SW 1271 (cell line): ENCODE measurements around the gene CHAC1.
"Not testable (repeated sequence)": the region's sequence is repeated elsewhere in the genome, so short reads cannot be mapped to it uniquely, and the experiment has no call there.

ENCODE experiments used
- DNase-seq, 2 experiments: peaks; one replicate each; lab custom pipeline; 2025; lab: John Stamatoyannopoulos, UW

CHAC1 gene

DNA sequence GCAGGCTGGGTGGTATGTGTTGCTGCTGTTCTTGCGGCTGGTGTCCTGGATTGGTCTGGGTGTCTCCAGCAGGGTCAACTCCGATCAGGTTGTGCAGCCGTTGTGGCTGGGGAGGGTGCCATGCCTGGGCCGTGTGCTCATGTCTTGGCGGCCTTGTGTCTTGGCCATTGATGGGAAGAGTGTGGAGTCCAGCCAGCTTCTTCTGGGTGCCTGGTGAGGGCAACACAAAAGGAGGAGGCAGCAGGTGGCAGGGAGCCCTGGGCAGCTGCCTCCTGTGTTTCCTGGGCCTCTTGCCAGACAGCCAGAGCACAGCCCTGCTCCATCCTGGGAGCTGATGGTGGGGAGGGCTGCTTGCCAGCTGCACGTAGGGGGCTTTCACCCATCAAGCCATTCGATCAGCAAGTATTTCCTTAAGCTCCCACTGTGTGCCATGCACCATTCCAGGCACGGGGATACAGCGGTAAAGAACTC is 4.3 kb downstream of the CHAC1 start:
- no peak for DNase-seq

DNA sequence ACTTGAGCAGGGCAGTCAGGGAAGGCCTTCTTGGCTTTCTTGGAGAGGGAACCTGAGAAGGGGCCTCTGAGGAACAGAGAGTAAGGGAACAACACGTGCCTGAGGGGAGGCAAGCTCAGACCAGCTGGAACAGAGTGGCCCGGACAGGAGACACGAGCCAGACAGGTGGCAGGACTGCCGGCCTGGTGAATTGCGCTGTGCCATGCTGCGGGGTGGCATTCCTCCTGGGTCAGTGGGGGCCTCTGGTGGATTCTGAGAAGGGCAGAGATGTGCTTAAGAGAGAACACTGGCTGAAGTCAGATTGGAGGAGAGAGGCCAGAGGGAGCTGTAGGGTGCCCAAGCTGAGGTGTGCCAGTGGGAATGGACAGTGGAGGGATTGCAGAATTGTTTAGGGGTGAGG is 4.9 kb downstream of the CHAC1 start:
- no peak for DNase-seq

DNA sequence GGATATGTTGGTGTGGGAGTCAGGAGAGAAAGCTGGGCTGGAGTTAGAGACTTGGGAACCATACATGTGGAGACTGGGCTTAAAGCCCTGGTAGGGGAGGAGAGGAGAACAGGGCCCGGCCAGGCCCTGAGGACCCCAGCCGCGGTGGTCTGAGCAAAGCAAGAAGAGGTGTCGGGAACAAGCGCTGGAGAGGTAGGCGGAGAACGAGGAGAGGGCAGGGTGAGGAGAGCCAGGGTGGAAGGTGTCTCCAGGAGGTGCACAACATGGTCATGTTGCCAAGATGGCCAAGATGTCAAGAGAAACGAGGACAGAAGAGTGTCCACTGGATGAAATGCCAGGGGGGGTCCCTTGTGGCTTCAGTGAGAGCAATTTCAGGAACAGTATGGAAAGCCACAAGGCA is 5.5 kb downstream of the CHAC1 start:
- DNase-seq, result no peak

DNA sequence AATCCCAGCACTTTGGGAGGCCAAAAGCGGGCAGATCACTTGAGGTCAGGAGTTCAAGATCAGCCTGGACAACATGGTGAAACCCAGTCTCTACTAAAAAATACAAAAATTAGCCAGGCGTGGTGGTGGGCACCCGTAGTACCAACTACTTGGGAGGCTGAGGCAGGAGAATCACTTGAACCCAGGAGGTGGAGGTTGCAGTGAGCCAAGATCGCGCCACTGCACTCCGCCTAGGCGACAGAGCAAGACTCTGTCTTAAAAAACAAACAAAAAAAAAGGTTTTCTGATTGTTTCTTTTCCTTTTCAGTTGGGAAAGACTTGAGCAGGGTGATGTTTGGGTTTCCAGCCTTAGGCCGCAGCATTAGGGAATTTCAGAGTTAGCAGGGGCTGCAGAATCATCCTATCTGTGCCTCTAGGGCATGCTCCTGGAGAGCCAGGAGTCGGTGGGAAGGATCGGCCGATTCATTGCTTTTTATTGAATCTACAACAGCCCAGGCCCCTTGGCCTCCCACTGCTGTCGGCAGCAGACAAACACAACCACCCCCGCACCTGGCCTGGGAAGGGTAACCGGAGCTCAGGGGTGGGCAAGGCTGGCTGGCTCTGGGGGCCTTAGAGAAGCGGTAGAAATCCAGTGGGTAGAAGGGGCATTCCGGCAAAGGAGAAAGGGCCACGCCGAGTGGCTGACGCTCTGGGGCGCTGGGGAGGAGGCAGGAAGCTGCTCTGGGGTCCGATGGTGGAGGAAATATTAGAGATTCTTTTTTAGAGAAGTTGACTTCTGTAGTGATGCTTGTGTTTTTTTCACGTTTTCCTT is 6.3 kb downstream of the CHAC1 start:
- no peak for DNase-seq

DNA sequence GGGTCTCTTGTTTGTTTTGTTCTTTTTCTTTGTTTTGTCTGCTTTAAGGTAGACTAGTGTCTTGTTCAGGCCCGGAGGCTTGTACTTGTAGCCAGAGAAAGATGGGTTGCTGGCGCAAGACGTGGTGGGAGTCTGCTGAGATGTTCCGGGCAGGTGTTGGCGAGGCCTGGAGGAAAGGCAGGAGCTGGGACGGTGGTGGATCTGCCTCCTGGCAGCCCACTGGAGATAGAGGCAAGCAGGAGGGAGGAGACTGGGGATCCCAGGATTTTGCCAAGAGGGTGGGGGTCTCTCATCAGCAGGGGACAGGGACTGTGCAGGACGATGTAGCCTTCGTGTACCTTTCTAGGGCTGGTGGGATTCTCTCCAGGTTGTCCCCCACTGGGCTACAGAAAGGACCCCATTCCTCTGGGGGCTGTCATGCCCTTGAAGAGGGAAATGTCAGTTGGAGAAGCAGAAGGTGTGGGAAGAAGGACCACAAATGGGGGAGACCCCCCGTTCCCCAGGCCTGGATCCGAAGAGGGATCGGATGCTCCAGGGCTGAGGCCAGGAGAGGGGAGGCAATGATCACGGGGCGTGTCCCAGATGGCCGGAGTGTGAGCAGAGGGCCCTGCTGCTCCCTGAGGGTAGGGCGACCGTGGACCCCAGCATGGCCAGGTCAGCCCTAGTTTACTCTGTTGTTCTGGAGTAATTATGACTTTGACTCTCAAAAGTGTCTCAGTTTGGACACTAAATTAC is 7.0 kb downstream of the CHAC1 start:
- DNase-seq, result no peak

DNA sequence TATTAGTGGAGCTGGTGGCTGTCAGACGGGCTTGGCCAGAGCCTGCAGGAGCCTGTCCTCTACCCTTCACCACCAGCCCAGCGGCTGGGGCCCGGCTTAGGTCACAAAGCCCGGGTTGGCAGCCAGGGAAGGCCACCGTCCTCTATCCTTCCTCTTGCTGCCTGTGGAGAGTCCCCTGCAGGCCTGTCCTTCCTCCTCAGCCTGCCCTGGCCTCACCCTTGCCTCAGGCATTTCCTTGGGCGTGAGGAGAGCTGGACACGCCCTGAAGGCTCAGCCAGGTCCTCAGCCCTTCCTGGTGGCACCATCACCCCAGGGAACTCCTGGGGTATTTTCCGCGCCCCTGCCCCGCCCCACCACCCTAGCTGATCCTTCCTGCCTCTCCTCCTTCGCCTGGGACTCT is 7.7 kb downstream of the CHAC1 start:
- no peak for DNase-seq

DNA sequence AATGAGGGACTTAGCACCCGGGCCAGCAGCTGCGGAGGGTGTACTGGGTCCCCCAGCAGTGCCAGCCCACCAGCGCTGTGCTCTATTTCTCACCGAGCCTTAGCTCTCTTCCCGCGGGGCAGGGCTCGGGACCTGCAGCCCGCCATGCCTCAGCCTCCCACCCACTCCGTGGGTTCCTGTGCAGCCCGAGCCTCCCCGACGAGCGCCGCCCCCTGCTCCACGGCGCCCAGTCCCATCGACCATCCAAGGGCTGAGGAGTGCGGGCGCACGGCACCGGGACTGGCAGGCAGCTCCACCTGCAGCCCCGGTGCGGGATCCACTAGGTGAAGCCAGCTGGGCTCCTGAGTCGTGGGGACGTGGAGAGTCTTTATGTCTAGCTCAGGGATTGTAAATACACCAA is 8.5 kb downstream of the CHAC1 start:
- DNase-seq, result not testable (repeated sequence)

DNA sequence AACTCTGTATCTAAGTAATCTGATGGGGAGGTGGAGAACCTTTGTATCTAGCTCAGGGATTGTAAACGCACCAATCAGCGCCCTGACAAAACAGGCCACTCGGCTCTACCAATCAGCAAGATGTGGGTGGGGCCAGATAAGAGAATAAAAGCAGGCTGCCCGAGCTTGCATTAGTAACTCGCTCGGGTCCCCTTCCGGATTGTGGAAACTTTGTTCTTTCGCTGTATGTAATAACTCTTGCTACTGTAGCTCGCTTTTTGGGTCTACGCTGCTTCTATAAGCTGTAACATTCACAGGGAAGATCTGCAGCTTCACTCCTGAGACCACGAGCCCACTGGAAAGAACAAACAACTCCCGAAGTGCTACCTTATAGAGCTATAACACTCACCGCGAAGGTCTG is 9.0 kb downstream of the CHAC1 start:
- not testable (repeated sequence) for DNase-seq

DNA sequence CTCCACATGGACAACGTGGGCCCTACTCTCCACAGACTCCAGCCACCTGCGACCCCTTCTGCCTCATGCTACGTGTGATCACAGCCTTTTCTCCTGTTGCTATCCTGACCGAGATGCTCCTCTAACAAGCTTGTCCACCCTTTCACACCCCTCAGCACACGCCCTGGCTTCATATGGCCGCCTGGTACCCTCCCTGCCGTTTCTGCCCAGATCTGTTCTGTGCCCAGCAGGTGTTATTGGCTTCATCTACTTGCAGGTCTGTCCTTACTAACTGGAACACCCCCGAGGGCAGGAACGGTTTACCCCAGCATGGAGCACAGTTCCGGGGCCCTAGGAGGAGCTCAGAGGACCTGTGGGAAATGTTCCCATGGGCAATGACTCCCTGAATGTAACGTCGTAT is 9.9 kb downstream of the CHAC1 start:
- DNase-seq, result no peak

DNA sequence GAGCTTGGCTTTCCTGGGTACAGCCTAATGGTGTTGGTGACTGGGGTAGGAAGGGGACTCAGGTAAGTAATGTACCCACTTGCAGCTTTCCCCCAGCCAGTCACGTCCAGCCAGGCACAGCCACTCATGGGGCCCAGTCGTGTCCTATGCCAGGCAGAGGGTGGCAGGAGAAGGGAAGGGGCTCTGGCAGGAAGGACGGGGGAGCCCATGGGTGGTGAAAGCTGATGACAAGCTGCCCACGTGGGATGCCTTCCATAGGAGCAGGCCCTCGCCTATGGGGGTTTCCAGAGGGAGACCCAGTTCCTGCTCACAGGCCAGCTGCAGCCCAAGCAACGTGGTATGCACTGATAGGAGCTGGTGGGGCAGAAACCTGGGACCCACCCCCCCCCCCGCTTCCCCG is 10.7 kb downstream of the CHAC1 start:
- DNase-seq, result no peak

DNA sequence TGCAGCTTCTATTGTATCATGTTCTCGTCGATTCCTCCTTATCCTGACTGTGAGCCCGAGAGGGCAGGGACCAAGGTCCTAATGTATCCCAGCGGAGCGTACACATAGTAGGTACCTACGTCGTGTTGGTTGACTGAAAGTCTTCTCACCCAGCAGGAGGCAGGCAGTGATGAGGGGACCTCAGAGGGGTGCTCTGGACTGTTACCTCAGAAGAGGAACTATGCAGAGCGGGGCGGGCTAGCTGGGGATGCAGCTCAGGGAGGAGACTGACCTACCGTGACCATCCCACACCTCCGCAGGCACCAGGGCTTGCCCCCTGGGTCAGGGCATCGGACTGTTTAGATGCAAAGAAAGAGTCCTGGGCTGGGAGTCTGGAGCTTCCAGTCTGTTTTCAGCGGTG is 11.4 kb downstream of the CHAC1 start:
- no peak for DNase-seq

DNA sequence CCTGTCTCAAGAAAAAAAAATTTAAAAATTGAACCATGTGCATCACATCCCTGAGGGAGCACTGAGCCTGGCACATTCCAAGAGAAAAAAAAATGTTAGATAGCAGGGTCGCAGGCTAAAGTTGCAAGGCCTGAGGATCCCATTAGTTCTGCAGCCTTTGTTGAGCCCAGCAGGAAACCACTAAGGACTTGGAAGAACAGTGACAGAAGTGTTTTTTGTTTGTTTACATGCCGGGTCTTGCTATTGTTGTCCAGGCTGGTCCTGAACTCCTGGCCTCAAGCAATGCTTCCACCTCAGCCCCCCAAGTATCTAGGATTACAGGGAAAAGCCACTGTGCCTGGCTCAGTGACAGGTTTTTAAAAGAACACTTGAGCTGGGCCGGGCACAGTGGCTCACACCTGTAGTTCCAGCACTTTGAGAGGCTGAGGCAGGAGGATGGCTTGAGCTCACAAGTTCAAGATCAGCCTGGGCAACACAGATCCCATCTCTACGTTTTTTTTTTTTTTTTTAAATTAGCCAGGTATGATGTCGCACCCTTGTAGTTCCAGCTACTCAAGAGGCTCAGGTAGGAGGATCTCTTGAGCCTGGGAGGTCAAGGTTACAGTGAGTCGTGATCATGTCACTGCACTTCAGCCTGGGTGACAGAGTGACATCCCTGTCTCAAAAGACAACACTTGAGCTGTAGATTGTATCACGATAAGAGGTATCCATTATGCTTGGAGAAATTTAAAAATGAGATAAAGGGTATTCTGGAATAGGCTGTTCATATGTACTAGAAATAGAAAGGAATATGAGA is 15.2 kb downstream of the CHAC1 start:
- no peak for DNase-seq

DNA sequence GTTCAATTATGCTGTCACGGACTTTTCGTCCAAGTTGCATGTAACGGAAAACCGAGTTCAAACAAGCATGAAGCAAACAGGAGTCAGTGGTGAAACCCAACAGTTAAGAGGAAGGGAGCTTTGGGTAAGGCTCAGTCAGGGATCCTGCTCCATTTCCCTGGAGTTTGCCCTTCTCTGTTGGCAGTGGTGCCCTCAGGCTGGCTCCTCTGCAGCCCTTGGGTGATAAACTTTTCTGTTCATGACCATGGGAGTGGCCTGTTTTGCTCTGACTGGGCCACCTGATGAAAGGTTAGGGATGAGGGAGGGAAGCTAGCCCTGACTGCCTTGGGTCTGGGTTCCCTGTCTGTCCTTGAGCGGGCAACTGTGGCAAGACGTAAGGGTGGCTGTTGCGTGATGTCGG is 16.1 kb downstream of the CHAC1 start:
- no peak for DNase-seq

DNA sequence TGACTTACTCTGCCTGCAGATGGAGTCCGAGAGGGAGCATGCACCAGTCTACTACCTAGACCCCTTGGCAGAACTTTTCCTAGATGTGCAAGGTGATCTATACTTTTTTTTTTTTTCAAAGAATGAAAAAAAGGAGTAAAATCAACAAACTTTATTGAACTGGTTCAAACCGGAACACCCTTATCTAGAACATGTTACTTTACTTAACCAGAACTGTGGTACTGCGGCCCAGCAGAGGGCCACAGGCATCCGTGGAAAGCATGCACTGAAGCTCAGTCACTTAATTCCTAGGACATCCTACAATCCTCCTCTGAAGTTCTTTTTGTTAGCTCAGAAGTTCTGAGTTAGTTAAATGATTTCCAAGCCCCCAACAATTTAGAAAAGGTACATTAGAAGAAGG is 21.6 kb downstream of the CHAC1 start:
- no peak for DNase-seq

DNA sequence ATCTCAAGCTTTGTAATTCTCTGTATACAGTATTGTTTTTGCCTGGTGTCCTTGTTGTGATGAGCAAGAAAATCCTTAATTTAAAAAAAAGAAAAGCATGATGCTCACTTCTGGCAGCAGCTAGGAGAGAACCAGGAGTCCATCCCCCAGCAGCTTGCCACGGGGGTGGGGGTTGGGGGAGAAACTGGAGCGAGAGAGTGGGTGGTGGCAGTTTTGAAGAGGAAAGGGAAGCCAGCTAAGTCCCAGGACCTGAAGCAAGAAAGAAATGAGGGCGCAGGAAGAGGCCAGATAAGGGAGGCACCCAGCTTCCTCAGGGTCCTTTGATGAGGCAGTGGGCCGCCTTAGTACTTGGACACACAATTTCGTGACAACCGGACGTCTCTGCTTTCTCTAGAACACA is 23.5 kb downstream of the CHAC1 start:
- DNase-seq, result no peak

DNA sequence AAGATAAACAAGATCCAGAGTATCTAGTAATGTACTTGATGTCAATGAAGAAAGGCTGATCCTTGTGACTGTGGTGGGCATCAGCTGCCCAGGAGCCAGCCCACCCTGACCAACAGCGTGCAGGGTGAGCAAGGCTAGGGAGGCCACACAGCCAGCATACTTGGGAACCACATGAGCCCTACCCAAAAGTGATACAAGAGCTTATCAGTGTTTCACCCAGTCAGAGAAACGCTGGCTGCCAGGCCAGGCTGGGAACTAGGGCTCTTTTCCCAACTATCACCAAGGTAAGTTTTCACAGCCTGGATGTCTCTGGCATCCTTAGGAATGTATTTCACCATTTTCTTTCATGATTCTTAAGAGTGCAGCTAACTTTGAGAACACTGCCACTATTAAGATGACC is 24.9 kb downstream of the CHAC1 start:
- DNase-seq, result no peak

DNA sequence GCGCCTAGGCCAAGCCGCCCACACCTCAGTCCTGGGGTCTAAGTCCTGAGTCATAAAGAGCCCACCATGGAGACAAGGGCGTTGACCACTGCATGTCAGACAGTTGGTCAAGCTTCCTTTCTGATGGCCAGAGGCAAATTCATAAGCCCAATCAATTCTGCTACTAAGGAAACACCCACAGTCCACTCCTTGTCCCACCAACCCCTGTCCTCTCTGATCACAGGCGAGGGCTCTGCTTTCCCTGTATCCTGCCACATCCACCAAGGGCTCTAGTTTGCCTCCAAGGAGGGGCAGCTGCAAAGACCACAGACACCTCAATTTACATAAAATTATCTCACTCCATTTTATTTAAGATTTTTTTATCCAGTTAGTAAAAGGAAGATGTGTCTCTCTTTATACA is 25.3 kb downstream of the CHAC1 start:
- no peak for DNase-seq

DNA sequence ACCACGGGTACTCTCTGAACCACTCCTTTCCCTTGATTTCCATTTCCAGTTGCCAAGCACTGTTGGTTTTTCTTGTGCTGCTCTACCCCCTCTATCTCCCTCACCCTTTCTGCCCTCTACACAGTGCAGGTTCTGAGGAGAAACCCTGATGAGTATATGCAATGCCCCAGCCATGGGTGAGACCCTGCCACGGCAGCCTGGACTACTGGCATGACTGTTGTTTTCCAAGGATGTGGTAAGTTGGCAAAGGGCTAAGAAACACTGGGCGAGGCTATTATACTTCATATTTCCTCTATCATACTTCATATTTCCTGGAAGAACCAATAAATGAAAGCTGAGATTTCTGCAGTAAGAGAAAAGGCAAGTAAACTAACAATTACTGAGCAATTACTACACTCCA is 27.9 kb downstream of the CHAC1 start:
- no peak for DNase-seq

DNA sequence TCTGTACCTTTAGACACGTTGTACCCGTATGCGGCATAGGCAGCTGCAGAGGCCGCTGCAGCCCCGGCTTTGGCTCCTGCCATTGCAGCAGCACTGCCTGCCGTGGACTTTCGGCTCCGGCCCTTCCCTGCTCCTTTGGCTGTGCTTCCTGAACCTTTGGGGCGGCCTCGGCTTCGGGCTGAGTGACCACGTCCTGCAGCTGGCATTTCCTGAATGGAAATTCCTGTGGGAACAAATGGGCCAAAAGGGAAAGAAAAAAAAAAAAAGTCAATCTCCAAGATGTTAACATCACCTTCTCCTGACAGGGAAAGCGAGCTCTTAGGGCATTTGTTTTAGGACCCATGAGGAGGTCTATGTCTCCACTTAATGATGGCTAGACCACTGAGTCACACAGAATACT is 29.6 kb downstream of the CHAC1 start:
- DNase-seq, result peak; percentile 6 to 47

DNA sequence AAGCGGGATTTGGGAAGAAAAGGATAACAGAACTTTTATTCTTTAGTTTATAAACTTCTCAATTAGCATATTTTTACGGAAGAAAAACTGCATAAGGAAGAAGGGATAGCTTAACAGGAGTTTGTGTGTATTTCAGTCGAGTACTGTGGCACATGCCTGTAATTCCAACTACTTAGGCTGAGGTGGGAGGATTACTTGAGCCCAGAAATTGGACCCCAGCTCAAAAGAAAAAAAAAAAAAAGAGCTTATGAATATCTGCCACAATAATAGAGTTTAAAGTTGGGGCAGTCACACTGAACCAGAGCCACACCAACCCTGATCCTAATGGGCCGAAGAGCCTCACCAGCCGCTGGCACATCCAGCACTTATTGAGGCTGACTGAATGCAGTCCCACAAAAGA is 31.1 kb downstream of the CHAC1 start:
- no peak for DNase-seq

DNA sequence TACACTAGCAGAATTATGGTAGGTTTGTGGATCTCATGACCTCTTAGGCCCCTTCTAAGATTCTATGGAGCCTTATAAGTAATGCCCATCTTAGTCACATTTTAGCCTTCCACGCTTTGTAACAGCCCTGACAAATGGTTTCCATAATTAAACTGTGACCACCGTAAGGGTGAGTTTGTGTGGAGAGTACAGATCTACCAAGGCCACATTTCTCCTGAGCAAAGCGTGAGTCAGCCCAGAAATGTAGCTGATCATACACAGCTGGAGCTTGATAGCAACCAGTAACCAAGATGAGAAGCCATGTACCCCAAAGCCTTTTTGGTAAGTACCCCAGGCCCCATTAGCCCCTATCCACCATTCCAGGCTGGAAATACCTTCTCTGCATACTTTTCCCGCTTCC is 31.7 kb downstream of the CHAC1 start:
- DNase-seq, result no peak

DNA sequence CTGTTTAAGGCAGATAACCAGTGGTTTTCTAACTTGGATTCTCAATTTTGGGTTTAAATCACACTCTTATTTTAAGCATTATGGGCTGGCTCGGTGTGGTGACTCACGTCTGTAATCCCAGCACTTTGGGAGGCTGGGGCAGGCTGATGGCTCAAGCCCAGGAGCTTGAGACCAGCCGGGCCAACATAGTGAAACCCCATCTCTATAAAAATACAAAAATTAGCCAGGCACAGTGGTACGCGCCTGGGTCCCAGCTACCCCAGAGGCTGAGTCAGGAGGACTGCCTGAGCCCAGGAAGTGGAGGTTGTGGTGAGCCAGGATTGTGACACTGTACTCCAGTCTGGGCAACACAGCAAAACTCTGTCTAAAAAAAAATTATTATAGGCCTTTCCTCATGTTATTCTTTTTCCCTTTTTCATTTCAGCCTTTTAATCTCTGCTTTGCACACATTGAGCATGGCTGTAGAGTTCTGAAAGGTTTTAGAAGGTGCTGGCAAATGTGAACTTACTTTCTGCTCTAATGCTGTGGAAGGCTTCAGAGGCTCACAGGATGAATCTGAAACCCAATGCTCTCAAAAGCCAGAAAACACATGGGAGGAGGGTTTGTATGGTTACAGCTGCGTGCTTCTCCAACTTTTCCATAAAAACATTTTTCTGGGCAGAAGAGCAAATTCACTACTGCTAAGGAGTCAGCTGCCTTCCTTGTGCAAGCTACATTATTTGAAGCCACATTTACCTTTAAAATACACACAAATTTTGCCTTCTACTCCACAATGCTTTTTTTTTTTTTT is 32.5 kb downstream of the CHAC1 start:
- no peak for DNase-seq
